NCI-H2107 (cell line): Measurements from ENCODE around the gene AGBL4.
"Not testable (repeated sequence)": the region's sequence is repeated elsewhere in the genome, so short reads cannot be mapped to it uniquely, and the experiment has no call there.

Source experiments
- DNase-seq: peaks from one replicate; lab custom pipeline; 2025; lab: John Stamatoyannopoulos, UW

Gene AGBL4

DNA sequence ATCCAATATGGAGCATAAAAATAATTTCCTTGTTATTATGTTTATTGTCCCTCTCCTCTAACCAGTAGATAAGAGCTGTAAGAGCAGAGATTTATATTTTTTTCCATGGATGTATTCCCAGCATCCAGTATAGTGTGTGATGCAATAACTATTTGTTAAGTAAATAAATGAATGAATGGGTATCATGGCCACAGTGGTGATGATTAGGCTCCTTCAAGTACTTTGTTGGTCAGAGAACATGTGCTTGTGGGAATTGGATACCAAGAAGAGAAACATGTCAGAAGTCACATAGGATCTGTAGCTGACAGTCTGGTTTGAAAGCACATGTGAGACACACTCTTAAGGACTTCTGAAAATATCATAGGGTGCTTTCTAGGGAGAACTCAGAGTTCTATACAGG, 588.5 kb downstream of the AGBL4 start:
- peak; percentile 17 for DNase-seq

DNA sequence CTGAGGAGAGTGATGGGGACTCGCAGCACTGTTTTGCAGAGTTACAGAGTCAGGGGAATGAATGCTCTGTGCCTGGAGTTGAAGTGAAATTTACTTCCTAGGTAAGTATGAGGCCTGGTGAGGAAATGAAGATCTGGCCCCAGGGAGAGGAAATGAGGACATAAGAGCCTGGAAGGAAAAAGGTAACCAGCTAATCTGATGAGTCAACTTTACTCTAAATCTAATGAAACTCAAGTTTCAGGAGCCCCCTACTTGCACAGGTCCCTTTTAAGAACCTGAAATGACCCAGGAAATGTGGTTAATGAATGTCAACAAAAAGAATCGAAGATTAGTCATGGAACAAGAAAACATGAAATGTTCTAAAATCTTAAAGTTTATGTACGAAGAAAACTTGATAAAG, 599.0 kb downstream of the AGBL4 start:
- no peak for DNase-seq

DNA sequence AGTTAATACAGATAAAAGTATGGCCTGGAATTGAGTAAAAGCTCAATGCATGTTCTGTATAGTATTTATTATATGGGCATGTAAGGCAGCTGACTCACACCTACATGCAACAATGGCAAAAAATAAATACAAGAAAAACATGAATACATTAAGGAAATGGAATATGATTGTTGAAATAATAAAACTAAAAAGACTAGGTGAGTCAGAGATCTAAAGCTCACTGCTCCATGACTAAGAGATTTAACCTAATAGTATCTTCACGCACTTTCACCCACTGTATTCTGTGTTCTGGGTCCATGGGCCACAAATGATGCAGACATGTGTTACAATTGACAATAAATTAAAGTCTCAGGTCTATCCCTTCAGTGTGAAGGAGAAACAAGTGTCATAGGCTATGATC, 607.0 kb downstream of the AGBL4 start:
- no peak for DNase-seq

DNA sequence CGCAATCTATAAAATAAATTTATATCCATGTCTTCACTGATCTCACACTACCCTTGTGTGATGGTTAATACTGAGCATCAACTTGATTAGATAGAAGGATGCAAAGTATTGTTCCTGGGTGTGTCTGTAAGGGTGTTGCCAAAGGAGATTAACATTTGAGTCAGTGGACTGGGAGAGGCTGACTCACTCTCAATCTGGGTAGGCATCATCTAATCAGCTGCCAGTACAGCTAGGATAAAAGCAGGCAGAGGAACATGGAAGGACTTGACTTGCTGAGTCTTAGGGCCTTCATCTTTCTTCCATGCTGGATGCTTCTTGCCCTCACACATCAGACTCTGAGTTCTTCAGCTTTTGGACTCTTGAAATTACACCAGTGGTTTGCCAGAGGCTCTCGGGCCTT, 615.4 kb downstream of the AGBL4 start:
- DNase-seq, result no peak

DNA sequence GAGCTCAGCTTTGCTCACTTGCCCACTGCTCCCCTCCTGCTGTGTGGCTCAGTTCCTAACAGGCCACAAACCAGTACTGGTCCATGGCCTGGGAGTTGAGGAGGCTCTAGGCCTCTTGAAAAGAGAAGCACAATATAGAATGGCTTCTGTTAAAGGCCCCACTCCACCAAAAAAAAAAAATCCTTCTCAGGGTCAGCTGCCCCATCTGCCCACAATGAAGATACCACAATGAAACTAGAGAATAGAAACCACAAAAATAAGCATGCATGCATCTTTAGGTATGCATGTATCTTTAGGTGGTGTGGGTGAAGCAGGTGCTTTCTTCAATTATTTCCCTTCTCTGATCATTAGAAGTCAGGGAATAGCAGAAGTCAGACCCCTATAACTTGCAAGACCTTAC, 626.7 kb downstream of the AGBL4 start:
- no peak for DNase-seq

DNA sequence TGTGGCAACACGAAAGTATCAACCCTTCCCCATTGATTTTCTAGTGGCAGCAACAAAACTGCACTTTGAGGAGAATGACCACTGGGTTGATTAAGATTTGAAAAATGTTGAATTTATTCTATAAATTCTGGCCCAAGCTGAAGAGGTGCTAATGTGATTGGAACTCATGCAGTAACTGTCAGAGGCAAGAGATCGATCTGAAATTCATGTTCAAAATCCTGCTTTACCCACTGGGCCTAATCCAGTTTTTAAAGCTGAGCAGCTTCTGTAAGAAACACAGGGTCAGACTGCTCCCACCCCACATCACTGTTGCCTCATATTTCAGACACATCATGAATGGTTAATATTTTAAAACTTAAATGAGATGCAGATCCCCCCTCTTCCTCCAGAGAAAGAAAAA, 629.6 kb downstream of the AGBL4 start:
- no peak for DNase-seq

DNA sequence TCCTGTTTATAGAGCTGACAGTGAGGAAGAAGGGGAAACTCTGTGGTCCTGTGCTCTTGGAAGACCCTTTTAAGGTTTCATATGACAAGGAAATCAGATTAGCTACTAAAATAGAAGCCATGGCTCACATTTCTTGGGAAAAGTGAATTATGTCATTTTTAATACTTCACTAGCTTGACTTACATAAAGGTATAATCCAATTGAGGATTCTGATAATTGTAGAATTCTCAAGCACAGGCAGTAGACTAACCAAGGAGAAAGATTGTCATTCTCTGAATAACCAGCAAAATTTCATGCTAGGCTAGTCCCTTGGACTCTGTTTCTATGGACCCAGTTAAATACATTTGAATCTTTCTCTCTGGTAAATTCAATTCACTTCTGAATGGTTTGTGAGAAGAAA, 634.1 kb downstream of the AGBL4 start:
- no peak for DNase-seq

DNA sequence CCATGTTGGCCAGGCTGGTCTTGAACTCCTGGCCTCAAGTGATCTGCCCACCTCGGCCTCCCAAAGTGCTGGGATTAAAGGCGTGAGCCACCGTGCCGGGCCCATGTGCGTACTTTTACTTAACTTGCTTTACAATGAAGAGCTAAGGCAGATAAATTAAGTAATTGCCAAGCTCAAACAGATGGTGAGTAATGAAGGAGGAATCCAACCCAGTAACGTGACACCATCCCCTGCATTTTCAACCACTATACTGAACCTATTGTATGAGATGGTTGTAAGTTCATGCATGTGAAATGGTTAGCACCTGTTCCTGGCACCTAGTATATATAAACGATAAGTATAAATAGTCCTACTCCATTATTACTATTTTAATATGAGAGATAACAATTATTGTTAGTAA, 659.1 kb downstream of the AGBL4 start:
- DNase-seq, result peak; percentile 45

DNA sequence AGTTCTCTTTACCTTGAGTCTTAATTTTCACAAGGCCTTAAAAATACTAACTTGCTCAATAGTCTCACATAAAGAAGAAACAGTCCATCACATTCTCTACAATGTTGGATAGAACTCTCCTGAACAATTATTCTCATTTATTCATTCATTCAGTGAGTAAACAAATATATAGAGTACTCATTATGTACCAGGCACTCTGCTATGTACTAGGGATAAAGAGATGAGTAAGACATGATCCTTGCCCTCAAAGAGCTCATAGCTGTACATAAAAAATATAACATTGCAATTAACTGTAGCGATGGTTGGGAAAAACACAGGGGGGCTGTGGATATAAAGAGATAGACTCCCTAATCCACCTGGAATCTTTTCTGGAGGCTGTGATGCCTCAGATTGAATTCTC, 660.1 kb downstream of the AGBL4 start:
- DNase-seq, result no peak

DNA sequence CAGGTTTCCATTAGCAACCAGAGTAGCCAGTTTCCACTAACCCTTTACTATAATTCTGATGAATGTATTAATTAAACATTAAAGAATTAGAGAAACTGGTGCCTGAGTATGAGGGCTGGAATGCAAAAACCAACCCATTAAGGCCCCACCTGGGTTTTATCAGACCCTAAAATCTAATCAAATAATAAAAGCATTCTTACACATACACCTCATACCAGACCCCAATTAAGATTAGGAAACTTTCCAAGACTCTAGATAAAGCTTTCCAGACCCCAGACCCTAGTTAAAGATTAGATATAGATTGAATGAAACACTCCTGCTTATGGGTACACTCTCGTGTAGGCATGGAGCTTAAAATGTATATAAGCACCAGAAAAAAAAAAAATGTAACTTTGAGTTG, 665.7 kb downstream of the AGBL4 start:
- DNase-seq, result no peak

DNA sequence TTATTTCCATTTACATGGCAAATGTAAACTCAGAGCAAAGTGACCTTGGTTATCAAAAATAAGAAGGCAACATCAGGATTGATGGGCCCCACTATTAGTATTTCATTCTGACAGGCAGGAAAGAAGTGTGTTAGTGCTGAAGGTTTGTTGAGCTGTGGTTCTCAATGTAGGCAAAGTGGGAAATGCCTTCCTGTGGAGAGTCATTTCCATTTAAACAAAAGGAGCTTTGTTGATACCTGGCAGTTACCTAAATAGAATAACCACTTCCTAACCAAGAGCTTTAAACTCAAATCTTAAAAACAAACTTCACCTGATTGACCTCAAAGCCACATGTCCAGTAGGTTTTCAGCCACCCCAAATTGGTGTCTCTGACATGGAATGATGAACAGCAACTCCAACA, 667.2 kb downstream of the AGBL4 start:
- DNase-seq, result no peak

DNA sequence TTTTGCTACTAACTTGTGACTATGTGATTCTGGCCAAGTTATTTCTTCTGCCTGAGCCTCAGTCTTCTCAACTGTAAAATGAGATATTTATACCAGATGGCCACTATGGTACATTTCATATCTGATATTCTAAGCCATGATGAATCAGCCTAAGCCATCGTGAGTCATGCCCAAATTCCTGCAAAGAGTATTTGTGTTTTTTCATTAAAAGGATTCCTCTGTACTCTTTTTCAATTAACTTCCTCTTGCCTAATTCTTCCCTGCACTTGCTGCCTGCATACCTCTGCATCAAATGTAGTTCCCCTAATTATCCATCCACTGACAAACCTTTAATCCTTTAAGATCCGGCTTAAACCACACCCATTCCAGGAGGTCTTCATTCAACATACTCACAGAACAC, 672.0 kb downstream of the AGBL4 start:
- DNase-seq, result no peak

DNA sequence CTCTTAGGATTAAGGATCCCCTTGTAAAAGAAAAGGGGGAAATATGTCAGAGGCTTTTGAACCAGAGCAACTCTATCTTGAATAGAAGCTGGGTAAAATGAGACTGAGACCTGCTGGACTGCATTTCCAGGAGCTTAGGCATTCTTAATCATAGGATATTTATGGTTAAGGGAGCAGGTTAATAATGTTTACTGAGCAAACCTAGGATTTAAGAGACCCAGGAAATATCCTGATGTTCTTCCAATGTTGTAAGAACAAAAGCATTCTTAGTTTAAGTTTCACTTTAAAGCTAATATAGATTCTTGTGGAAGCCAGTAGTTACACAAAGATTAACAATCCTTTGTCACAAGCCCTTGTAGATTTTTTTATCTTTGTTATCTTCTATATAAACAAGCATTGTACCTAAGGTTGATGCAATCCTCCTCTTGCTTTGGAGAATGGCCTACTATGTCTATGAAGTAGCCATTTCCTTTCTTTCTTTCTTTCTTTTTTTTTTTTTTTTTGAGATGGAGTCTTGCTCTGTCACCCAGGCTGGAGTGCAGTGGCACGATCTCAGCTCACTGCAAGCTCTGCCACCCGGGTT, 676.9 kb downstream of the AGBL4 start:
- DNase-seq, result no peak

DNA sequence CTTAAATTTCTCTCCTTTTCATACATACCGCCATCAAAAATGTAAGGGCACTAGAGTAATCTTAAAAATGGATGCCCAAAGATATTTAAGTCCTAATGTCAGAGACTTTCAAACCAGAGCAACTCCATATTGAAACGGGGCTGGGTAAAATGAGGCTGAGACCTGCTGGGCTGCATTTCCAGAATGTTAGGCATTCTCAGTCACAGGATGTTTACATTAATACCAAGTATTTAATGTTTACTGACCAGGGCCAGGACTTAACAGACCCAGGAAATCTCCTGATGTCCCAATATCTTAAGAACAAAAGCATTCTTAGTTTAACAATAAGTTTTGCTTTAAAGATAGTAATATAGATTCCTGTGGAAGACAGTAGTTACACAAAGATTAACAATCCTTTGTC, 683.2 kb downstream of the AGBL4 start:
- DNase-seq, result no peak

DNA sequence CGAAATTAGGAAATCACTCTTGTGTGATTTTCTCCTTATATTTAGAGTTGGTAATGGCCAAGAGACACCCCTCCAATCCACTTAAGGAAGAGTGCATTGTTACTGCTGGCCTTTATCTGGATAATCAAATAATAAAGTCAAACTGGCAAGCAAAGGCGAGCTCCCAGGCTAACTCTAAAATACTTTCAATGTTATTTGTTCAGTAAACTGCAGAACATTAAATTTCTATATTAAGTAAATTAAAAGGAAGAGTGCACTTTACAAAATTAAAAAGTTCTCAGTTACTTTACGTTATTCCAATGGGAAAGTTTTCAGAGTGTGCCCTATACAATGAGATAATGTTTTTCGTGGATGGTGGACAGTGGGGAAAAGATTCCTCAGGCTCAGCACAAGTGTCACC, 684.7 kb downstream of the AGBL4 start:
- no peak for DNase-seq

DNA sequence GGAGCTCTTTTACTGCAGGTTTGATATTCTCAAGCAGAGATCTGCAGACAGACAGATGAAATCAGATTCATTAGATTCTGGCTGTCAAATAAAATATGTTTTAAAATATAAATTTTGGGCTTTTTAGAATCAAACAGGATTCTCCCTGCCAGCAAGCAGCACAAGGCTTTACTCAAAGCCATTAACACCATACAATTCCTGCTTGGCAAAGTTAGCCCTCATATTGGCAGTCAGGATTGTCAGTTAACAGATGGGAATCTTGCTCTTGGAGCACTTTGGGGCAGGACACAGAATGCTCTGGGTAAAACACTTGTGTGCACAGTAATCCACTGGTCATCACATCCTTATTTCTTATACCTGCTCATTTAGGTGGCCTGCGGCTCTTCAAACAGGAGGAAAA, 686.5 kb downstream of the AGBL4 start:
- no peak for DNase-seq

DNA sequence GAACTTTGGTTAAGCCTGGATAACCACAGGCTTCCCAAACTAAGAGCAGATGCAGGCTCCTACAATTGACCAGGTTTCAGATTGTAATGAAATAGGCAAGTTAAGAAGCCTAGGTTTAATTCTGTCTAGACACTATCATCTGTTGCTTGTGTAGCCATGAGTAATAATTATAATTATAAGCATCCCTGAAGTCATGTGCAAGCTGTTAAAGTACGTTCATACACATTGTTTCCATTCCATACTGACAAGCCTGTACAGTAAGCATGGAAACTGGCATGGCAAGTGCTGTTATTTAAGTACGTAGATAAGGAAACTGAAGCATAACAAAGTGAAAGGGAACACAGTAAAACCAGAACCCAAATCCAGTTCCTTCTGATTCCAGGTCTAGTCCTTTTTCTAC, 689.8 kb downstream of the AGBL4 start:
- no peak for DNase-seq

DNA sequence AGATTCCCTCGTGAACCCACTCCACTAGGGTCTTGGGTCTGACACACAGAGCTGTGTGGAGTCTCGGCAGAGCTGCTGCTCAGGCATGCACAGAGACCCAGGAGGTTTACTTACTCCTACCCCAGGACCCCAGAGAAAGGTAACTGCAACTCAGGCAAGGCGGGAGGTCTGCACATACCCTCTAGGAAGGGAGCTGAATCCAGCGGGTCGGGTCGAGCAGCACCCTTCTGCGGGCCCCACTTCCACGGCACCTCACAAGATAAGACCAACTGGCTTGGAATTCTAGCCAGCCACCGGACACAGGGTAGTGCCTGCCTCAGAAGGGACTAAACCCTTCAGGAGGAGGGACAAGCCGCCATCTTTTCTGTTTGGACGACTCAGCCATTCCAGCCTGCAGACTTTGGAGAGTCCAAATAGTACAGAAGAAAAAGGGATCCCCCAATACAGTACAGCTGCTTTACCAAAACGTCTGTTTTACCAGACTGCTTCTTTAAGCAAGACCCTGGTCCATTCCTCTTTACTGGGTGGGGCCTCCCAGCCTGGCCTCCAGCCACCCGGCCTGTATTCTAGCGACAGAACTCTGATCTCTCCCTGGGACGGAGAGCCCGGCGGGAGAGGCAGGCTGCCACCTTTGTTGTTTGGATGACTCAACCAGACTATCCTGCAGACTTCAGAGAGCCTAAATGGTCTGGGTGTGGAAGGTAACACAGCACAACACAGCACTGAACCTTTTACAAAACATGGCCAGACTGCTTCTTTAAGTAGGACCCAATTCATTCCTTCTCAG, 692.5 kb downstream of the AGBL4 start:
- DNase-seq, result no peak

DNA sequence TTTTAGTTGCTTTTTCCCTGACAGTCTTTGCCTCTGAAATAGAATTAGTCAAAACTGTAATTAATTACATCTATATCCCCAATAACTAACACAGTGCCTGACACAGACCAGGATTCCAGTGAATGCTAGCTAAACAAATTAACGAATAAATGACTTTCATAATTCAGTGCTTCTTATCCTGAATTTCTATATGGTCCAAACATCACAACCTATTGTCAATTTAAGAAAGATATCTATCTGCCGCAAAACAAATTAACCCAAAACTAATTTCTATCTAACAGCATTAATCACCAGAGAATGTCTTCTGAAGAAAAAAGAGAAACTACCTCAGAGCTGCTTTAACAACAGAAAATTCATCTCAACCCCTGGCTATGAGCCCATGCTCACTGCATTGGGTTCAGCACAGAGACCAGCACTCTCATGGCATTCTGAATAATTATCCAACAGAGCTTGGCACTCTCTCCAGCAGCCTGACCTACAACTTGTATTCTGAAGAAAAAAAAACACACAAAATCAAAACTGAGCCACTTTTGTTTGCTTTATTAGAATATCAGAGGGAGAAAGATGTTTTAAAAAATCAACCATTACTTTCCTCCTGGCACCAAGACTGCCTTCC, 699.7 kb downstream of the AGBL4 start:
- DNase-seq, result no peak

DNA sequence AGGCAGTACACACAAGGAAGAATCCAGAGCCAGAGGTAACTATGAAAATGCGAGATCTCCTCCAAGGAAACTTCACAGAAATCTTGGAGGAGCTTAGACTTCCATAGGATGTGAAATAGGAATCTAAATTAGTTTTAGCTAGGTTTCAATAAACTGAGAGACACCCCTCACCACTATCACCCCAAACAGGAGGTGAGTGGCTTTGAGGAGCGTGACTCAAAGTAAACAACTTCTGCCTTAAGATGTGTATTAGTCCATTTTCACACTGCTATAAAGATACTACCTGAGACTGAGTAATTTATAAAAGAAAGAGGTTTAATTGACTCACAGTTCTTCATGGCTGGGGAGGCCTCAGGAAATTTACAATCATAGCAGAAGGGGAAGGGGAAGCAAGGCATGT, 703.3 kb downstream of the AGBL4 start:
- DNase-seq, result not testable (repeated sequence)

DNA sequence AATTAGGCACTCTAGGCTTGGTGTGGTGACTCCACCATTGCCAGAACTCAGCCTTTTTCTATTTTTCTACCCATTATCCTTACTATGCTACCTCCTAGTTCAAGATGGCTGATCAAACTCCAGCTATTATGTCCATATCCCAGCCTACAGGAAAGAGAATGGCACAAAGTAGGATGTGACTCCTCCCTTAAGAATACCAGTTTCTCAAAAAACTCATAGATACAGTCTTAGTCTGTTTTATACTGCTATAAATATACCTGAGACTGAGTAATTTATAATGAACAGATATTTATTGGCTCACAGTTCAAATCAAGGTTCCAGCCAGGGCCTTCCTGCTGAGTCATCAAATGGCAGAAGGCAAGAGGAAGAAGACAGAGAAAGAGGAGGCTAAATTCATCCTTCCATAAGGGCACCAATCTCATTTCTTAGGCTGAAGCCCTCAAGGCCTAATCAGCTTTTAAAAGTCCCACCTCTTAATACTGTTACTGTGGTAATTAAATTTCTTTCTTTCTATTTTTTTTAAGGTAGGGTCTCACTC, 704.3 kb downstream of the AGBL4 start:
- no peak for DNase-seq

DNA sequence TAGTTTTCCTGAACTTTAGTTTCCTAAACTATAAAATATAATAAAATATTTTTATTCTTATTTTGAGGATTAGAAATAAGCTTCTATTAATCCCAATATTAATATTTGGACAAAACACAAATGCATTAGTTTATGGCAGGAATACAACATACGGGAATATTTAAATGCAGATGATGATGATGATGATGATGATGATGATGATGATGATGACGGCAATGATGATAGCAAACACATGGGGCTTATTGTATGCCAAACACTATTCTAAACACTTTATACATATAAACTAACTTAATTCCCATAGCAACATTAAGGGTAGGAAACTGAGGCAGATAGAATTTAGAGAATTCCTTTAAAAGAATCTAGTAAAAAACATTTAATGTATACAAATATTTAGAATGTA, 705.5 kb downstream of the AGBL4 start:
- no peak for DNase-seq

DNA sequence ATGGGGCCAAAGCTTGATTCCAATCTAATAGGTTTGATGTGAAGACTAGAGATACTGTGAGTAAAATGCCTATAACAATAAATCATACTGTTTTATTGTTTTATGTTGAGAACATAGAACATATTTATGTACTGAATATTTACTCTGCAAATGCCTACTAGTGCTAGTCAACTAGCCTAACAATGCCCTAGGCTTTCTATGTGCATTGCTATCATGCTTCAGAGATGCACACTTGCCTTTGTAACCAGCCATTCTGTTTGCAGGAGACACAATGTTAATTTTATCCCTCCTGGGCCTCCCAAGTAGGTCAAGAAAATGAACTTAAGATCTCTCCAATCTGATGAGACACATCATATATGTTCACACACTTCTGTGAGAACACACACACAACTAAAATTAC, 716.3 kb downstream of the AGBL4 start:
- DNase-seq, result no peak
